Measurements from ENCODE around the gene VPS18. TPM values are rescaled to one million over a fixed set of nuclear protein-coding genes. Genes with fewer than 3 reads are reported as not detected.

VPS18 gene
- total and polyA plus RNA-seq, 4 donors = 16.1 to 31.5 (median 21.1) TPM

DNA sequence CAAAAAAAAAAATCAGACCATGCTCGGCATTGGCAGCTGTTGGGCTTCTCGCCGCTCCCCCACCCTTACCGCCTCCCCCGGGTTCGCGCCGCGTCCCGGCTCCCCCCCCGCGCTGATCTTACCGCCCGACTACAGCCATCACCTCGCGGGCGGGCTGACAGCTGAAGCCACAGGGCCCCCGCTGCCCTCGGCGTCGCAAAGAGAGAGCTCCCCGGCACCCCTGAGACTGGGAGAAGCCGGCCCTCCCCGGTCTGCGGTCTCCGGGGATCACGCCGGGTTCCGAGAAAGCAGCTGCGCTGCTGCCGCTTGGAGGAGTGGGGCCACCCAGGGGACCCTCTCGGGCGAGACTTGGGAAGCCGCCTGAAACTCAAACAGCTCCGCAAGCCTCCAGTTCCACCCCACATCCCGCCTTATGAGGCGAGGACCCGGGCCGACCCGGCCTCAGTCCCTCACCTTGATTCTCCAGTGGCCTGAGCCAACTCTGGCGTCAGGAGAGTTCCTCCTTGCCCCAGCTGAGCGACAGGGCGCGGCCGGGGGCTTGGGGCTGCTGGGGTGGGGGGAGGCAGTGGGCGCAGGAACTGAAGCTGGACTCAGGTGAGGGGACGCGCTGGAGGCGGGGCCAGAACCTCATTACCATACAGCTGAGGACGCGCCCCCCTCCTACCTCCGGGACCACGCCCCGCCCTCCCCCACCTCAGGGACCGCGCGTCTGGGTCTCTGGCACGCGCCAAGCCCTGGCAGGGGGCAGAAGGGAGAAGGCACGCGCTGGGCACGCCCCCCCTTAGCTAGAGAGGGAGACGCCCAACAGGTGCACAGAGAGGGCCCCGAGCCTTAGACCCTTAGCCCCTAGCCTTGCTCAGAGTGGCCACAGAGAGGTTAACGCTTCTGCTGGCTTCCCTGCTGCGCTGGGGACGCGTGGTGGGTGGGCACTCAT, 33.9 kb downstream of the VPS18 start:
- TF ChIP-seq, protein P1, sequence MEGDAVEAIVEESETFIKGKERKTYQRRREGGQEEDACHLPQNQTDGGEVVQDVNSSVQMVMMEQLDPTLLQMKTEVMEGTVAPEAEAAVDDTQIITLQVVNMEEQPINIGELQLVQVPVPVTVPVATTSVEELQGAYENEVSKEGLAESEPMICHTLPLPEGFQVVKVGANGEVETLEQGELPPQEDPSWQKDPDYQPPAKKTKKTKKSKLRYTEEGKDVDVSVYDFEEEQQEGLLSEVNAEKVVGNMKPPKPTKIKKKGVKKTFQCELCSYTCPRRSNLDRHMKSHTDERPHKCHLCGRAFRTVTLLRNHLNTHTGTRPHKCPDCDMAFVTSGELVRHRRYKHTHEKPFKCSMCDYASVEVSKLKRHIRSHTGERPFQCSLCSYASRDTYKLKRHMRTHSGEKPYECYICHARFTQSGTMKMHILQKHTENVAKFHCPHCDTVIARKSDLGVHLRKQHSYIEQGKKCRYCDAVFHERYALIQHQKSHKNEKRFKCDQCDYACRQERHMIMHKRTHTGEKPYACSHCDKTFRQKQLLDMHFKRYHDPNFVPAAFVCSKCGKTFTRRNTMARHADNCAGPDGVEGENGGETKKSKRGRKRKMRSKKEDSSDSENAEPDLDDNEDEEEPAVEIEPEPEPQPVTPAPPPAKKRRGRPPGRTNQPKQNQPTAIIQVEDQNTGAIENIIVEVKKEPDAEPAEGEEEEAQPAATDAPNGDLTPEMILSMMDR (IDR thresholded peaks at IDR 0.05; ENCODE audit: control extremely low read depth, extremely low read depth) = no peak
- H3K4me3 ChIP-seq = peak overlapping the region; percentile 41
- peaks cover 0 to 56% (median 48%) of the 10 kb centered on the region in 3 donors for H3K27me3 ChIP-seq (ENCODE audit: control insufficient read depth in 3 of 3, insufficient read depth in 3 of 3, low read length in 2 of 3)
- H3K9ac ChIP-seq (ENCODE audit: insufficient read depth in 1 of 2, low read length in 2 of 2) = no peak overlapping the region
- ATAC-seq (ENCODE audit: insufficient read depth, low FRiP score) = no peak
- no peaks in the 10 kb centered on the region for H3K9me3 ChIP-seq (ENCODE audit: control insufficient read depth in 4 of 4, insufficient read depth in 3 of 4, low read length in 3 of 4)
- DNase-seq = no peak
- H3K4me1 ChIP-seq (ENCODE audit: control insufficient read depth in 5 of 5, insufficient read depth in 5 of 5, low read length in 5 of 5) = peaks cover 0 to 50% (median 31%) of the 10 kb centered on the region in 5 donors
- H3K36me3 ChIP-seq (ENCODE audit: control insufficient read depth in 4 of 4, insufficient read depth in 4 of 4, low read length in 4 of 4) = peaks cover 0 to 4% (median 0%) of the 10 kb centered on the region in 4 donors
- H3K27ac ChIP-seq (ENCODE audit: low read depth in 1 of 2, low read length in 1 of 2) = peak overlapping the region in 1 of 2 donors; percentile 17
- WGBS, 2 donors = 1% methylated on average over 62 to 68 of the region's 68 CpGs

DNA sequence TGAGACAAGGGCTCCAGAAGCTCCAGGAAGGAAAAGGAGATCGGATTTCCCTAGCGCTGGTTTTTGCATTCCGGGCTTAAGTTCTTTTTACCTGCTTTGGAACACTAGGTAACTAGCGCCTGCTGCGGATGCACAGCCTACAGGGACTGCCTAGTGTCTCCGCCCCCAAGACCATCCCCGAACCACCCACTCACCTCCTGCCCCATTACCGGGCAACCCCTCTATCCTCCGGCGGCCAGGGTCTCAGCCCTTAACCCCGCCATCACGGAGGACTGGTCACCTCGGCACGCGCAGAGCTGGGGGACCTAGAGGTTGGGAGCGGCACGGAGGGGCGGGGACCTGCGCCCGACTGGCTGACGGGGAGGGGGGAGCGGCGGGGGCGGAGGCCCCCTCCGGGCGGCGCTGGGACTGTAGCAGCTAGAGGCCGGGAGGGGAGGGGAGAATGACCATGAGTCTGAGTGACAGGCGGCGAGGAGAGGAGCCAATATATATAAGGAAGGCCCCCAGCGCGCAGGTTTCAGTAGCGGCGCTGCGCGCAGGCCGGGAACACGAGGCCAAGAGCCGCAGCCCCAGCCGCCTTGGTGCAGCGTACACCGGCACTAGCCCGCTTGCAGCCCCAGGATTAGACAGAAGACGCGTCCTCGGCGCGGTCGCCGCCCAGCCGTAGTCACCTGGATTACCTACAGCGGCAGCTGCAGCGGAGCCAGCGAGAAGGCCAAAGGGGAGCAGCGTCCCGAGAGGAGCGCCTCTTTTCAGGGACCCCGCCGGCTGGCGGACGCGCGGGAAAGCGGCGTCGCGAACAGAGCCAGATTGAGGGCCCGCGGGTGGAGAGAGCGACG, 34.8 kb downstream of the VPS18 start, which contains the start of gene DLL4:
DLL4 (plus strand) TSS at position 520 of the 839 bp plus-strand sequence. CDS start 329 bp downstream, outside the sequence.
- Histone ChIP-seq H3K4me1 (ENCODE audit: control insufficient read depth in 5 of 5, insufficient read depth in 5 of 5, low read length in 5 of 5) (peaks cover 0 to 53% (median 37%) of the 10 kb centered on the region in 5 donors), H3K36me3 (ENCODE audit: control insufficient read depth in 4 of 4, insufficient read depth in 4 of 4, low read length in 4 of 4) (peaks cover 0 to 4% (median 0%) of the 10 kb centered on the region in 4 donors), H3K27ac (ENCODE audit: low read depth in 1 of 2, low read length in 1 of 2) (peak within 1 kb of the TSS; percentile 61 to 78), H3K9me3 (ENCODE audit: control insufficient read depth in 4 of 4, insufficient read depth in 3 of 4, low read length in 3 of 4) (no peaks in the 10 kb centered on the region), H3K9ac (ENCODE audit: insufficient read depth in 1 of 2, low read length in 2 of 2) (no peak within 1 kb of the TSS), H3K4me3 (peak within 1 kb of the TSS; percentile 69), H3K27me3 (ENCODE audit: control insufficient read depth in 3 of 3, insufficient read depth in 3 of 3, low read length in 2 of 3) (peaks cover 0 to 52% (median 48%) of the 10 kb centered on the region in 3 donors)
- 1% methylated on average over 68 to 71 of the region's 71 CpGs for WGBS, 2 donors
- TF ChIP-seq, protein P1 (IDR thresholded peaks at IDR 0.05; ENCODE audit: control extremely low read depth, extremely low read depth) = no peak
- ATAC-seq (ENCODE audit: insufficient read depth, low FRiP score) (peak; percentile 70), DNase-seq (peak; percentile 64 to 78 (median 68))

DNA sequence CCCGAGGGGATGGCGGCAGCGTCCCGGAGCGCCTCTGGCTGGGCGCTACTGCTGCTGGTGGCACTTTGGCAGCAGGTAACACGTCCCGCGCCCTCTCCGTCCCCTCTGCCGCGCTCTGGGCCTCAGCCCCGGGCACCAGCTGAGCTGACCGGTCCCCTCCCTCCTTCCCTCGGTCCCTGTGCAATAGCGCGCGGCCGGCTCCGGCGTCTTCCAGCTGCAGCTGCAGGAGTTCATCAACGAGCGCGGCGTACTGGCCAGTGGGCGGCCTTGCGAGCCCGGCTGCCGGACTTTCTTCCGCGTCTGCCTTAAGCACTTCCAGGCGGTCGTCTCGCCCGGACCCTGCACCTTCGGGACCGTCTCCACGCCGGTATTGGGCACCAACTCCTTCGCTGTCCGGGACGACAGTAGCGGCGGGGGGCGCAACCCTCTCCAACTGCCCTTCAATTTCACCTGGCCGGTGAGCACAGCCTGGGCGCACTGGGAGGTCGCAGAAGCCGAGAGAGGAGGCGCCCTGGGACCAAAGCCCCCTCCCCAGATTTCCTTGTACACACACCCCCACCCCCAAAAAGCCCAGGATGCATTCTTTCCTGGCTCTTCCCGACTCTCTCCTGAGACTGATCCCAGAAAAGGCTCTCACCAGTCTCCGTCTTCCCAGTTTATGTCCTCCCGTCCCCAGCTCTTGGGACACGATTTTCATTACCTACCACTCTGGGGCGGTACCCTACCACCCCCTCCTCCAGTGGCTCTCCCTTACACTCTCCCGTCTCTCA, 35.6 kb downstream of the VPS18 start:
- ATAC-seq (ENCODE audit: insufficient read depth, low FRiP score) = no peak
- WGBS, 2 donors = 1% methylated on average over 44 to 56 of the region's 56 CpGs
- Histone ChIP-seq H3K4me1 (ENCODE audit: control insufficient read depth in 5 of 5, insufficient read depth in 5 of 5, low read length in 5 of 5) (peaks cover 0 to 53% (median 37%) of the 10 kb centered on the region in 5 donors), H3K36me3 (ENCODE audit: control insufficient read depth in 4 of 4, insufficient read depth in 4 of 4, low read length in 4 of 4) (peaks cover 0 to 10% (median 0%) of the 10 kb centered on the region in 4 donors), H3K27me3 (ENCODE audit: control insufficient read depth in 3 of 3, insufficient read depth in 3 of 3, low read length in 2 of 3) (peaks cover 0 to 47% (median 43%) of the 10 kb centered on the region in 3 donors), H3K4me3 (peak overlapping the region; percentile 69), H3K9ac (ENCODE audit: insufficient read depth in 1 of 2, low read length in 2 of 2) (no peak overlapping the region), H3K9me3 (ENCODE audit: control insufficient read depth in 4 of 4, insufficient read depth in 3 of 4, low read length in 3 of 4) (no peaks in the 10 kb centered on the region), H3K27ac (ENCODE audit: low read depth in 1 of 2, low read length in 1 of 2) (peak overlapping the region; percentile 61 to 78)
- TF ChIP-seq, protein P1 (IDR thresholded peaks at IDR 0.05; ENCODE audit: control extremely low read depth, extremely low read depth) = no peak
- peak; percentile 71 to 73 (median 71) for DNase-seq

All from lung (tissue), 12 donors.